GM21367 (cell line): ENCODE data around the gene NKX3-2.

ENCODE experiments used
- ATAC-seq: cut with Tn5 transposase; IDR thresholded peaks from one replicate; pipeline ENCODE4 v1.9.1; 2021; ENCODE audit not compliant: unreplicated experiment

The NKX3-2 gene

GRCh38 chr4:13546142-13546940 lies 2.0 kb upstream of the NKX3-2 start:
- ATAC-seq, result no peak

GRCh38 chr4:13545394-13545808 lies 1.1 kb upstream of the NKX3-2 start:
- no peak for ATAC-seq

DNA sequence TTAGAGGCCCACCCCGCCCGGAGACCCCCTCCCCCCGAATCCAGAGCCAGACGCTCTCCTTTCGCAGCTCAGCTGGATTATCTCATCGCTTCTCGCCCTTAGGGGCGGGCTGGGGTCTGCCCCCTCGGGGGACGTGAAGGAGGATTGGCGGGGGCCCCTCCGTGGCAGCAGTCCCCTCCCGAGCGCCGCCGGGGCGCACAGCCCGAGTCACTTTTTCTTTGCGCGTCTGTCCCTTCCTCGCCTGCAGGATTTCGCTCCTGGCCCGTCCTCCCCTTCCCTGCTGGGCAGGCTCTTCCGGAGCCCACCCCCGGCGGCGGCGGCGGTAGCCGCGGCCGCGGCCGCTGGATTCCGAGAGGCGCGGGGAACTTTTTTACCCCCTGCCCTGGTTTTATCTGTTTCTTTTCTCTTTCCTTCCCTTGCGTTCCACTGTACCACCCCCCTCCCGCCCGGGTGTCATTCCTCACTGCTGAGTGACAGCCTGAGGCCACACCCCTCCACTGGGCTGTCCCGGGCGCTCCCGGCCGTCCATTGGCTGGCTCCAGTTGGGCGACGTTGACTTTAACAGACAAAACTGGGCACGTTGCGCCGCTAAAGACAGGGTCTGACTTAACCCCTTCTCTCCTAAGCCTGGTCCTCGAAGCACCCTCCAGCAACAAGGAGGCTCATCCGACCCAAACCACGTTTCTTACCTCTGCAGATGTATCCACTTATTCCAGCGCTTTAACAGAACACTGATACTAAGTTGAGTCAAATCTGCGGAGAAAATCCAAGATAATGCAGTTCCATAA lies 492 bp upstream of the NKX3-2 start:
- ATAC-seq, result peak; percentile 67

DNA sequence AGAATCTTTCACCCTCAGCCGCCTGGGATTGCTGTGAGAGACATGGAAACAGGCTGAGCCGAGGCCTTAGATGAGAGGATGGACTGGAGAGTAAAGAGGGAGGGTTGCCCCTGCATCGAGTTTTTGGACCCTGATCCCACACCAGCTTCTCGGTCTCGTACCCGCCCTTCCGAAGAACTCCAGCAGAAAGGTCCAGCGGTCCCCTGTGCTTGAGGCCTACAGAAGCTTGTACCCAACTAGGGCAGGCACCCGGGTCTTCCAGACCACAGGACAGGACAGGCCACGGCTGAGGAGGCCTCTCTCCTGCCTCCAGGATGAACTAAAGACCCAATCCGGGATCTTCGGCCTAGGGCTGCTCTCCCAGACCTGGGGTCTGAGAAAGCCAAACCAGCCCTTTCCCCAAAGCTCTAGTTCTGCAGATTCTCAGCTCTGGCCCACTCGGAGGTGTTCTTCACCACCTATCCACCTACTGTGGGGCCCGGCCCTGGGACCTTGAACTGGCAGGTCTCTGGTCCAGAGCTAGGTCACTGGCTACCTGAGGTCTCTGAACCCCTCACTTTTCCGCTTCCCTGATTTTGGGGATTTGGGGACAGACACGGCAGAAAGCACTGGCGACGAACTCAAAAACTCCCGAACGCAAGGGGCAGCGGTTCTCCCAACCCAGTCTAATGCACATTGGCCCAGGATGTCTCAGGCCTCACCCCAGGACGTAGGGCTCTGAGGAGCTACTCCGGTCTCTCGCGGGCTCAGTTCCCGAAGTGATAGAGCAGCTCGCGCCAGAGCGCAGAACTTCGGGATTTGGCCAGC lies 1.1 kb downstream of the NKX3-2 start:
- ATAC-seq, result no peak

- no peak for ATAC-seq
Observed at GRCh38 chr4:13542577-13543031, 1.7 kb downstream of the NKX3-2 start.

- ATAC-seq, result no peak
Observed at GRCh38 chr4:13541720-13542576, 2.4 kb downstream of the NKX3-2 start.

DNA sequence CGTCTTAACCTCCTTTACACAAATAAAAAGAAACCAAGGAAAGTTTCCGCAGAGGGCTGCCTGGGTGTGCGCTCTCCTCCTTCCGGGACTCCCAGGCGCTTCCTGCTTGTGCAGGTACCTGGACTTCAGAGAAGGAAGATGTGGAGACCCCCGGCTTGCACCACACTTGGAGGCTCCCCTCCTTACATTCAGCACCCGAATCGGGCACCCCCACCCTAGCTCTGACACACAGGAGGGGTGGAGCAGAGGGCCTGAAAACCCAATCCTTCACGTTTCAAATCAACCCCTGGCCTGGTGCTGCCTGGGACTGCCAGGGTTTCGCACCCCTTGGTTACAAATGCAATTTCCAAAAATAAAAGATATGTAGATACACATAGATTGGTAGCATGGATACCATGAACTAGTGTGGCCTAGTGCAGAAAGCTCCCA lies 3.1 kb downstream of the NKX3-2 start:
- ATAC-seq, result no peak

DNA sequence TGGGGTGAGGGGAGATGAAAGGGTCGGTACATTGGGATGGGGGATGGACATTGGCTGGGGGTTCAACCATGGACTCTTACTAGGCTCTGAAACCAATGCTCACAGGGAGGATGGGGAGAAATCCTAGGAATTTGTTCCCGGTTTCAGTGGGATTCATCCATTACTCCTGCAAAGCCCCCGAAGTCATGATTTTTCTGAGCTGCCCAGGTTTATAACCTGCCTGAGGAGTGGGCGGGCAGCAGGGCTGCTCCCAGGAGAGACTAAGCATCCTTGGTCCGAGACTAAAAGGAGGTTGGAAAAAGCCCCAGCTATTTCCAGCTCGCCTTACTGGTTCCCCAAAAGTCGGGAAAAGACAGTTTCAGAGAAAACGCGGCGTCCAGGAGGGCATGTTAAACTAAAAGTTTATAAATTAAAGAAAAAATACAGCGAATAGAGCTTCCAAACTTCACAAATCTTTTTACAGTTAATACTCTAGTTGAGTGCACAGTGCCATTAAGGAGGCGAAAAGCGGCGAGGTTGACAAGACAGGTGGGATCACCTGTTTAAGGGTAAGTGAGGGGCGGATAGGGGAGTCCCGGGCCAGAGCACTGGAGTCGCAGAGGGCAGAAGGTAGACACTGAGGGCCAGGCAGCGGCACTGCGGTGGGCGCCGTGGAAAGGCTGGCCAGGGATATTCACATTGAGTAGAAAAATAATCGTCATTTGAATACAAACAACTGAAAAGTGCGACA lies 3.7 kb downstream of the NKX3-2 start:
- no peak for ATAC-seq

GRCh38 chr4:13539619-13540445 lies 4.5 kb downstream of the NKX3-2 start:
- no peak for ATAC-seq

DNA sequence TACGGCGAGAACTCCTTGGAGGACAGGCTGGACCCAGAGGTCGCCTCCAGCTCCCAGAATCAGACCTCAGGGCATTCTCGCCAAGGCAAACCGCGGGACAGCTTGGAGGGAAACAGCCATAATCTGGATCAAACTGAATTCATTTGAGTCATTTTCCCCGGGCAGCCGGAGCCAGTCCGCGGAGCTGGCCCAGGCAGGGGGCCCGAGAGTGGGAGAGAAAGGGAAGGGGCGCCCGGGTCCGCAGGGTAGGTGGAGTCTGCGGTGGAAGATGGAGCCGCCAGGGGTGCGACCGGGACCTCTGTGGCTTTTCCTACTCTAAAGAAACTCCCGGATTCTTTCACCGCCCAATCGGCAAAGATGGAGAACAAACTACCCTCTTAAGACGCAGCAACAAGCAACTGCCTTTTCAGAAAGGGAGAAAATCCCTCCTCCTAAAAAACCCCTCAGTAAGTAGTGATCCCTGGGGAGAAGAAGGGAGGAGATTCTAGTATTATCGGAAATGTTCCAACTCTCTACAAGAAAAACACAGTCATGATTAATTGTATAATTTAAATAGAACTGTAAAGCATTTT lies 5.2 kb downstream of the NKX3-2 start:
- ATAC-seq, result no peak

- no peak for ATAC-seq
Observed at GRCh38 chr4:13538427-13538973, 5.8 kb downstream of the NKX3-2 start.

- no peak for ATAC-seq
Observed at GRCh38 chr4:13537832-13538177, 6.5 kb downstream of the NKX3-2 start.

DNA sequence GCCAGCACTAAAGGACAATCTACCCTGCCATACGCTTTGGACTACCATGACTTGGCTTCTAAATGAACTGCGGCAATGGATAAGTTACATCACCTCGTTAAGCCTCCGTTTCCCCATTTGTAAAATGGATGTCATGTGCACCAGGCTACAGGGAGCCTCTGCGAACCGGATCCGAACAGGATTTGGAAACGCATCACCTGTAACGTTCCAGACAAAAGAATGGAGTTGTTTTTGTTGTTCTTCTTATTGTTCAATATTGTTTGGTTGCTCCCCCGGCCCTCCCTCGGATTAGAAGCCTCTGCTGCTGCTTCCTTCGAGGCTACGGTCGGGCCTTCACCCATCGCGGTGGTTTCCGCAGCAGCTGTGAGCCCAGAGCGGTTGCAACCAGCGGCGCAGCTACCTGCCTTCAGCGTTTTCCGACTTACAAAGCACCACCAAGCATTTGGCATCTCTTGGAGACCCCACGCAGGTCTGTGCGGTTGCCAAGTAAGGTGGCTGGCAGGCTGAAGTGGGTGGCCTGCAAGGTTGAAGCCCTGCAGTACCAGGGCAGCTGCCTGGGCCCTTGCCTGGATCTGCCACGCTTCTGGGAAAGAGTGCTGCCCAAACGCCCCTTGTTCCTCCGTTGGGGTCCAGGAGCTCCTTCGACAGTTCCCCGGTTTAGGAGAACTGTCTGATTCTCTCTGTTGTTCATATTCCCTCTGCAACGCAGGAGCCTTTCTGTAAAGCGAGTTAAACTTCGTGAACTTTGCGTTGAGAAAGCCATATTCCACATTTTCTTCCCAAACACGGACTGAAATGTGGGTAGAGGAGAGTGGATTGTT lies 7.1 kb downstream of the NKX3-2 start:
- ATAC-seq, result no peak

- no peak for ATAC-seq
Observed at GRCh38 chr4:13536607-13537006, 7.7 kb downstream of the NKX3-2 start.

DNA sequence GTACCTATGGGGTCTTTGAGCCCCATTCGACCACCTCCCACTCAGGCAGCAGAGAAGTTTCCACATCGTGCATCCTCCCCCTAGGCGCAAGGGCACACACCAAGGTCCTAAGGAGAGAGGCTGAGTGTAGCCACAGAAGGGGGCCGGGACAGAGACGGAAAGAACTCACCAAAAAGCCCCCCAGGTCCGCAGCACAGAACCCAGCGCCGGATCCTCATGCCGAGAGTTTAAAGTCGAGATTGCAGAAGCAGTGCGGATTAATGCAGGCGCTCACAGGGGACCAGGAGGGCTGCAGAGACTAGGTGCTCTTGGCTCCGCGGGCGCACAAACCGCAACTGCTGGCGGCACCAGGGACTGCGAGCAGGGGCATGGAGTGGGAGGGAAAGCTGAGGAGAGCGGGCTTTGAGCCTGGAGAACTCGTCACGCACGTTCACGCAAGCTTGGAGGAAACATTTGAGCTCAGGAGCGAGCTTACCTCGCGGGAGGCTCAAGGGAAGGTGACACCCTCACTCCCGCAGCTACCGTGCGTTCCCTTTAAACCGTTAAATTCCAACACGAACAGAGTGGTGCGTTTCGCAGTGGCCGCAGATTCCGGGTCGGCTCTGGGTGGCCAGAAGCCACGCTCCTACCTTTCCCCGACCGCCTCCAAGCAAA lies 8.5 kb downstream of the NKX3-2 start:
- no peak for ATAC-seq

- ATAC-seq, result no peak
Observed at GRCh38 chr4:13535118-13535517, 9.2 kb downstream of the NKX3-2 start.
